GM19324 (cell line): ENCODE measurements around the gene IGF2R.

Experiments used
- ATAC-seq: cut with Tn5 transposase; IDR thresholded peaks from one replicate; pipeline ENCODE4 v1.9.1; 2021; ENCODE audit warnings: mild to moderate bottlenecking, moderate library complexity; ENCODE audit not compliant: unreplicated experiment, low FRiP score

IGF2R gene

GRCh38 chr6:160147146-160147536 lies 178.3 kb downstream of the IGF2R start:
- ATAC-seq: no peak

- no peak for ATAC-seq
Measured at GRCh38 chr6:160154471-160154870, 185.6 kb downstream of the IGF2R start.

DNA sequence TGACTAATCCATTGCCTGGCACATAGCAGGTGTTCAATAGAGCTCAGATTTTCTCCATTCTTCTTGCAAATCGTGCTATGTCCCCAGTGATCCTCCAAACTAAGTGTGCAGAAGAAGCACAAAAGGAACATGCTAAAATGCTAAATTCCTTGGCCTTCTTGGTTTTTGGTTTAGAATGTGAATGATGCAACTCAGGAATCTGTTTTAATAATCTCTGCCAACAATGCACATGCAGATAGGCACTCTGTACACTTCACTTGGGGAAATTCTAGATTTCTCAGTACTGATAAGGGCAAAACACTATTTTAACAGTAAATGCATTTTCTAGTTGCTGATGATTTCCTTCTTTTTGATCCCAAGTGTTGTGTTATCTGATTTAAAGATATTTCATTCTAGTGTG lies 188.0 kb downstream of the IGF2R start:
- ATAC-seq: no peak

DNA sequence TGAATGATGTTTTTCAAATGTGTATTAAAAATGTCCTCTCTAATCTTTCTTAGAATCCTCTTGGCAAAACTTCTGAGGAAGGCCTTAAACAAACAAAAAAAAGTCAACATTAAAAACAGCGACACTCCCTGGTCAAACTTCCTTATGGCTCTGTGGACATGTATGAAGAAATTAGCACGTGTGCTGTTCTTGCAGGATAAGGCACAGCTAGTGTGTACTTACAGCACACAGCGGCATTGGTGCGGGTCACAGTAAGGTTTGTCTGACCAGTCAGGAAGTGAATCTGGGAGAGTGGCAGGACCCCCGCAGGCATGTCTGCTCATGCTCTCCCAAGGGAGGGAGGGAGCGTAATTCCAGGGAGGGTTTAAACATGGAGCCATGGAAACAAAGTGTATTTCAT lies 191.6 kb downstream of the IGF2R start:
- no peak for ATAC-seq
